Activated naive CD4-positive, alpha-beta T cell treated with Interleukin-2 at 50 U/mL for 16 hours (primary cell): ENCODE data around the gene VMO1.
"Not testable (repeated sequence)": the region's sequence is repeated elsewhere in the genome, so short reads cannot be mapped to it uniquely, and the experiment has no call there.

Experiments
- DNase-seq: peaks from one replicate; pipeline ENCODE4 v3.0.0-alpha.2; 2020

Gene VMO1

GRCh38 chr17:4786106-4786511, at the start of gene VMO1:
TSS of gene VMO1 (minus strand) at chr17:4786364. CDS start at chr17:4786352, 12 bp downstream.
- no peak for DNase-seq

GRCh38 chr17:4834681-4835020, 48.5 kb upstream of the VMO1 start:
- DNase-seq, result no peak

DNA sequence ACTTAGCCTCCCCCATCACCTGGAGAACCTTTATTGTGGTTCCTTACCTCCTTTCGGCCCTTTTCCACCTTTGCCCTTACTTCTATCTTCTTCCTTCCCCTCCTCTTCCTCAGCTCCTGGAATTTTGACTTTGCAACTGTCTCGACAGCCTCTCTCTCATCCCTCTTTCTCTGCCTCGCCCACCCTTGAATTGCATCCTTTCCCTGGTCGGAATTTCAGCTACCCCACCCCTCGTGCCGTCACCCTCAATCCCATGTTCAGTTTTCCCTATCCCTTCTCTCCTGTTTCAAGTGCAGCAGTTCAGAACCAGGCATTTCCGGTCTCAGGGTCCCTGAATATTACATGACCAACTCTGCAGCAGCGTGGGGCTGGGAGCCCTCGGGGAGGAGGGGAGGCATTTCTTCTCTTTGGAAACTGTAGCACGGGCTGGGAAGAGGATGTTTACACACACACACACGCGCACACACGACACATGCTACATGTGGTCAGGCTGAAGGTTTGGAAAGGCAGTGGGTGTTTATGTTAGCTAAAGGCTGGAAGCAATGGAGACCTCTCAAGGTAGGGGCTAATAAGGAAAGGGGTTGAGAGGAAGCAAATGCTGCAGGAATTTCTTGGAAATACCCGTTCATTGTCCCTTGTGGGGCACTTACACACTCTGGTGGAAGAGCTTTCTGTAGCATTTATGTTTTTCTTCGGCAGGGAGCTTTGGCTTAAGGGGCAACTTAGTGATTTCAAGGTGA, 47.9 kb upstream of the VMO1 start:
- DNase-seq, result no peak

- DNase-seq, result peak; percentile 89
These were observed 47.2 kb upstream of the VMO1 start, which contains the start of gene MINK1 for GRCh38 chr17:4833178-4833940. TSS of gene MINK1 (plus strand) at chr17:4833340. CDS start at chr17:4833584, 244 bp downstream.

DNA sequence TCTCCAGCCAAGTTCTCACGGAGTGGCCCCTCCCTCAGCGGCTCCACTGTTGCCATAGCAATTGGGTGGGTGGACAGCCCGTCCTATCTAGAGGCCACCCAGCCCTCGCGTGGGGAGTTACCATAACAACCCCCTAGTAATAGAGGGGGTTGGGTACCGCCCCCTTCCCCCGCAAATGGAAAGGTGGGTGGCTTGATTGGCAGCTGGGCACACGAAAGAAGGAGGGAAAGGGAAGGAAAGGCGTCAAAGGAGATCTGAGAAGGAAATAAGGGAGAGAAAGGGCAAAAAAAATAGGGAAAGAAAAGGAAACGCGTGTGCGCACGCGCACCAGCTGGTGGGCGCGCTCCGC, 46.6 kb upstream of the VMO1 start:
- DNase-seq, result not testable (repeated sequence)

- DNase-seq, result no peak
These were observed 41.2 kb upstream of the VMO1 start for GRCh38 chr17:4827399-4827798.

- no peak for DNase-seq
These were observed 37.4 kb upstream of the VMO1 start for GRCh38 chr17:4823373-4824089.

- DNase-seq, result no peak
These were observed 36.7 kb upstream of the VMO1 start for GRCh38 chr17:4822835-4823234.

- no peak for DNase-seq
These were observed 32.1 kb upstream of the VMO1 start for GRCh38 chr17:4818276-4818675.

DNA sequence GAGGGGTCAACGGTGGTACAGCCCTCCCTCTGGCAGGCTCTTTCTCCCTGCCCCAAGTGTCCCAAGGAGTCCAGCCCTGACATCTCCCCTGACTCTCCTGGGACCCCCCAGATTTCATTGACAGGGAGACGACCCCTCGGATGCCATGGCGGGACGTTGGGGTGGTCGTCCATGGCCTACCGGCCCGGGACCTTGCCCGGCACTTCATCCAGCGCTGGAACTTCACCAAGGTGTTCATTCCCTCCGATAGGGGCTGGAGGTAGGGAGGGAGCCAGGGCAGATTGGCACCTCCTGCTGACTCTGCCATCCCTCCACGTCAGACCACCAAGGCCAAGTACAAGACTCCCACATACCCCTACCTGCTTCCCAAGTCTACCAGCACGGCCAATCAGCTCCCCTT, 30.7 kb upstream of the VMO1 start:
- no peak for DNase-seq

- DNase-seq, result no peak
These were observed 29.0 kb upstream of the VMO1 start for GRCh38 chr17:4815043-4815675.

DNA sequence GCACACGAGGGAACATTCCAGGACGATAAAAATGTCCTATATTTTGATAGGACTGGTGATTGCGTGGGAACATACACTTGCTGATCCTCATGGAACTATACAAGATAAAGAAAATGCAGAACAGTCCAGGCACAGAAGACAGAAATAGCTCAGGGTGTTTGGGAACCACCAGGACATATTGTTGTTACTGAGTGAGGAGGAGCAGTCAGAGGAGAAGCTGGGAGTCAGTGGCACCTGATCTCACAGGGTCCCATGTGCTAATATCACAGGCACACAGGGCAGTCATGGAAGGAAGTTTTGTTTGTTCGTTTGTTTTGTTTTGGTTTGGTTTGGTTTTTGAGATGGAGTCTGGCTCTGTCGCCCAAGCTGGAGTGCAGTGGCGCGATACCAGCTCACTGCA, 26.5 kb upstream of the VMO1 start:
- no peak for DNase-seq

GRCh38 chr17:4811471-4811870, 25.3 kb upstream of the VMO1 start:
- DNase-seq, result no peak

- no peak for DNase-seq
These were observed 24.6 kb upstream of the VMO1 start for GRCh38 chr17:4810696-4811290.

GRCh38 chr17:4808378-4808767, 22.2 kb upstream of the VMO1 start:
- DNase-seq, result no peak

DNA sequence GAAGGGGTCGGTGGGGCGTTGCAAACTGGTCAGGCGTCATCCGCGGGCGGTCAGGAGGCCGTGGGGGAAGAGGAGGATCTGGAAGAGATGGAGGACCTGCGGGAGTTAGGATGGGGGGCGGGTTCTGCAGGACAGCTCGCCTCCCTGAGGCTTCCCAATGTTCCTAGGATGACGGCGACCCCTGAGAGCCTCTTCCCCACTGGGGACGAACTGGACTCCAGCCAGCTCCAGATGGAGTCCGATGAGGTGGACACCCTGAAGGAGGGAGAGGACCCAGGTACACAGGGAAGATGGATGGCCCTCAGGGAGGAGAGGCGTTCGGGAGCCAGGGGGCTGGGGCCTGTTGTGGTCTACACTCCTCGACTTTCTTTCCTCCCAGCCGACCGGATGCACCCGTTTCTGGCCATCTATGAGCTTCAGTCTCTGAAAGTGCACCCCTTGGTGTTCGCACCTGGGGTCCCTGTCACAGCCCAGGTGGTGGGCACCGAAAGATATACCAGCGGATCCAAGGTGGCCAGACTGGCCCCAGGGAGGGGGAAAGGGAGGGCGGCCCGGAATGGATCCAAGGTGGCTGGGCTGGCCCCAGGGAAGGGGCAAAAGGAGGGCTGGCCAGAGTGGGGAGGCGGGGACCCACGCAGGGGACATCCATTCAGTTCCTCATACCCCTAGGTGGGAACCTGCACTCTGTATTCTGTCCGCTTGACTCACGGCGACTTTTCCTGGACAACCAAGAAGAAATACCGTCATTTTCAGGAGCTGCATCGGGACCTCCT, 21.6 kb upstream of the VMO1 start:
- no peak for DNase-seq

GRCh38 chr17:4806777-4807604, 20.8 kb upstream of the VMO1 start, which contains the start of gene PLD2:
TSS of gene PLD2 (plus strand) at chr17:4807152. CDS start at chr17:4807773, 621 bp downstream.
- DNase-seq, result peak; percentile 88

- no peak for DNase-seq
These were observed 20.3 kb upstream of the VMO1 start for GRCh38 chr17:4806456-4806776.

GRCh38 chr17:4802228-4802627, 16.1 kb upstream of the VMO1 start, which contains the start of gene C17orf114:
TSS of gene C17orf114 (minus strand) at chr17:4802328.
- no peak for DNase-seq

DNA sequence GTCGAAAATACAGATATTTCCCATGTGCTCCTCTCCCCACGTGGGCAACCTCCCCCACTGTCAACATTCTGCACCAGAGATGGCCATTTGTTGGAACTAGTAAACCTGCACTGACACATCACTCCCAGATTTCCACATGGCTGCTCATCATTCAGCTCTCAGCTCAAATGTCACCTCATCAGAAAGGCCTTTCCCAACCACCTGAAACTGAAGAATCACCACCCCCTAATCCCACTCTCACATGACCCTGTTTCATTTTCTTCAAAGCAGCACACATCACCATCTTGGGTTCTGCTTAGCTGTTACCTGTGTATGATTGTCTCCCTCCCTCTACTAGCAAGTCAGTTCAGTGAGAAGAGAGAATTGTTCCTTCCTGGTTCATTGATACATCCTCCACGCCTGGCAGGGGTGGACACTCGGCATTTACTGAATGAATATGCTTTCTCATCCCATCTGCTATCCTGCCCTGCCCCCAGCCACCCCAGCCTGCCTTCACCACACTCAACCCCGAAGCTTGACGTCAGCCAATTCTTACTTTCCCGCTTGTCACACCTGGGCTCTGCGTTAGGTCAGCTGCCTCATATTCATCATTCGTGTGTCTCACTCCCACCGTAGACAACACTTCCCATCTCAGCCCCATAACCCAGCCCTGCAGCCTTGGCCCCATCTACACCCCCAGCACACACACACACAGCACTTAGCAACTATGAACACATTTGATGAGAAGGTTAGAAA, 14.5 kb upstream of the VMO1 start:
- no peak for DNase-seq

DNA sequence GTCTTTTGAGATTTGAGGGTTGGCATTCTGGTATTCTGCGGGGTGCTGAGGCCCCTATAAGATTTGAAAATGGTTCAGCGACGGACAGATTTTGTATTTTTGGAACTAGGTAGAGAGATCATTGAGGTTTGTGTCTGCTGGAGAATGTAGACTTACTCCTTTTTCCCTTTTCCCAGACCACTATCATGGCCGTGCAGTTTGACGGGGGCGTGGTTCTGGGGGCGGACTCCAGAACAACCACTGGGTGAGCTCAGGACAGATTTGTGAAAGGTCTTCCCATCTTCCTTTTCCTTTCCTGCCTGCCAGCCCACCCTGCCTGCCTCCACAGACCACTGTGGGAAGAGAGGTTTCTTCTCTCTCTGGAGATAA, 10.4 kb upstream of the VMO1 start:
- peak; percentile 46 for DNase-seq
